GM18870 (cell line): ENCODE results near the gene UCK1.

ENCODE experiments used
- ATAC-seq: cut with Tn5 transposase; IDR thresholded peaks from one replicate; pipeline ENCODE4 v1.9.1; 2021; ENCODE audit warnings: moderate library complexity; ENCODE audit not compliant: unreplicated experiment

UCK1 gene

DNA sequence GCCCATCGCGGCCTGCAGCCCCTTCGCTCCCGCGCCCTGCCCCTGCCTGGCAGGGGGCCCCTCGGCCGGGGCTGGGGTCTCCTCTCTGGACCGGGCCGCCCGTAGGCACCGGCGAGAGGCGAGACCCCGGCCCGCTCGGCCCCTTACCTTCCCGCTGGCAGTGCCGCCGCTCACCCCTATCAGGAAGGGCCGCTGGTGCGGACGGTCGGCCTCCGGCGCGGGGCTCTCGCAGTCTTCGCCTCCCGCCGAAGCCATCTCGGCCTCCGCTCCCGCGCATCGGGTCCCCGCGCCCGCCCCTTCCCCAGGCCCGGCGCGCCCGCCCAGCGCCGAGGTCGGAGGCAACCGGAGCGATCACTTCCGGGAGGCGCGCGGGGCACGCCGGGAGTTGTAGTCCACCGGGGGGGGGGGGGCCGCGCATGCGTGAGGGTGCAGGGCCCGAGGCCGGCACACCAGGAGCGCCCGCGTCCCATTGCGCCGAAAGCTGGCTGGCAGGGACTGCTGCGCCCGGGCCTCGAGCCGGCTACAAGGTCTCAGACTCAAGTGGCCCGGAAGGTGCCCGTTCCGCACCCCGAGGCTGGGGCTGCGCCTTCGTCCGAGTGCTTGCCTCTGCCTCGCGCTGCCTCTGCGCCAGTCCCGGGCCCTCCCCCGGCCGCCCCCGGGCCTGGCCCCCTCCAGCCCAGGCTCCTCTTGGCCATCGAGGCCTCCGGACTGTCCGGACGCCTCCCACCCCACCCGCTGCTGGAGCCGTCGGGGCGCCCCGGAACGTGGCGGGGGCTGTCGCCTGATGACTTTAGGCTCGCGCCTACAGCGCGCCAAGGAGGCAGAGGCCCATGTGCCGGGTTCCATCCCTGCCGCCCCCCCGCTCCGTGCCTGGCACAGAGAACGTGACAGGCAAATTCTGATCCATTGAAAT, at the start of gene UCK1:
Gene UCK1, minus strand, starts transcription at position 344 of the 913 bp plus-strand sequence. Its CDS starts 89 bp downstream, at position 255.
- ATAC-seq = peak; percentile 60

DNA sequence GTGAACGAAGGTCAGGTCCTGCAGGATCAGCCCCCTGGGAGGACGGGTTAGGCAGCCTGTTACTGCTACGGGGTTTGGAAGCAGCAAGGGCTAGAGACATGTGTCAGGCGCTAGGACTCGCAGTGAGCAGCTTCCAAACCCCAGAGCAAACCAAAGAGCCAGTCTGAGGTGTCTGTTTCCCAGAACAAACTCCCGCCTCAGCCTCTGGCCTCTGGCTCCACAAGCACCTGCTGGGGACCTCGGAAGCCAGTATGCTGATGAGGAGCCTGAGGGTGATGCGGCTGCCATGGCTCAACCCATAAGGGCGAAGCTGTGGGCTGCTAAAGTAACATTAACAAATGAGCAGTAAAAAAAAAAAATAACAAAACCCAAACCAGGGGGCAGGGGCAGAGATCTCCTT, 49.3 kb upstream of the UCK1 start:
- ATAC-seq = no peak

DNA sequence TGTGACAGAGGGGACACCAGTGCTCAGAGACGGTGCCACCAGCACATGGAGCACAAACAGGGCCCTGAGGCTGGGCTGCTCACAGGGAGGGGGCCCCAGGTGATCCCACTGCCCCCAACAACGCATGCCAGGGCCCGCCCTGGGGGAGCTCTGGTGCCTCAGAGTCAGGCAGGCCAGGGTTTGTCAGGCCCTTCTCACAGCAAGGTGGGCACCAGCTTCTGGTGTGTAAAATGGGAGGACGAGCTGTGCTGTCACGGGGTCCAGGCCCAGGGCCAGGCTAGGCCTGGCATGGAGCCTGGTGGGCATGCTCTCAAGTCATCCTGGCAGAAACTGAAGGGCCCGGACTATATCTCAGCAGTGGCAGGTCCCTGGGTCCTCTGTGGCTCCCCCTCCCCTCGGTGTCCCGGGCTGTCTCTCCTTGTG, 48.7 kb upstream of the UCK1 start:
- ATAC-seq = no peak

DNA sequence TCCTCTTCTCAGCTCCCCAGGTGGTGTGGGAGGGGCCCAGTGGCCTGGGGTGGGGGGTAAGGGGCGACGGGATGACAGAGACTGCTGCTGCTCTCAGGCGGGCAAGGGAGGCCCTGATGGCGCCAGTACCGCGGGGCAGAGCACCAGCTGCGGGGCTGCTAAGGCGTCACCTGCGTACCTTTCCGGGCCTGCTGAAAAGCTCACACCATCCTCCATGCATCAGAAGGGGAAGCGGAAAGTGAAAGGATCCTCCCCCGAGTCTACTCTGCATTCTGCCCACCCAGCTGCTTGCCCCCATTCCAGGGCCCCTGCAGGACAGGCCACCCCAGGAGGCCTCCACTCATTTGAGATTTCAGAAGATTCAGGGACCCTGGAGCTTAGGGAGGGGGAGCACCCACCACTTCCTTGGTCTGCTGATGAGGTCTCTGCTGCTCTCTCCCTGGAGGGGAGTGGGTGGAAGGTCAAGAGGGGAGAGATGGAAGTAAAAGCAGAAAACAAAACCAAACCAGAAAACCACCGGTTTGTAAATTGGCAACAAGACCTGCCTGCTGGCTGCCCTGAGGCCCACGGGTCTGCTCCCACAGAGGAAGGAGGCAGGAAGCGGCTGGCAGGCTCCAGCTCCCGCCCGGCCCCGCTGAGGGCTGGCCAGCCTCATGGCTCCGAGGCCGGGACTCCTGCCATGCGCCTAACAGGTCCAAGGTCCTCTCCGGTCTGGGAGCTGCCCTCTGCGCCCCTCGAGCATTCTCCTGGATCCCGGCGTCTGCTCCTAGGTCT, 47.9 kb upstream of the UCK1 start:
- no peak for ATAC-seq

DNA sequence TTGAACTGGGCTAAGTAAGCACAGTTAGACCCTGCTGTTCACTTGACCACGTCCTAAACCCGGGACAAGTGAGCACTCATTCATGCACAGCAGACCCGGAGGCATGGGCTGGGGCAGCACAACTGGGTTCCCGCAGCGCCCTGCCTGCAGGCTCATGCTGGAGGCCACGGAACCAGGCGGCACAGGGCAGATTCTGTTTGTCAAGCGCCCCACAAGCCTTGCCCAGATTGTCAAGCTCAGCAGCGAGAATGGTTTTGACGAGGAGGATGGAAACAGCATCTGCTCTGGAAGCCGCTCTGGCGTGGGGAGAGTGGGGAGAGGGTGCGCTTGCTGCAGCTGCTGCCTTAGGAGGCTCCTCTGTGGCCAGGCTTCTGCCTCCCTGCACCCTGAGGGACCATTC, 47.0 kb upstream of the UCK1 start:
- ATAC-seq = no peak

DNA sequence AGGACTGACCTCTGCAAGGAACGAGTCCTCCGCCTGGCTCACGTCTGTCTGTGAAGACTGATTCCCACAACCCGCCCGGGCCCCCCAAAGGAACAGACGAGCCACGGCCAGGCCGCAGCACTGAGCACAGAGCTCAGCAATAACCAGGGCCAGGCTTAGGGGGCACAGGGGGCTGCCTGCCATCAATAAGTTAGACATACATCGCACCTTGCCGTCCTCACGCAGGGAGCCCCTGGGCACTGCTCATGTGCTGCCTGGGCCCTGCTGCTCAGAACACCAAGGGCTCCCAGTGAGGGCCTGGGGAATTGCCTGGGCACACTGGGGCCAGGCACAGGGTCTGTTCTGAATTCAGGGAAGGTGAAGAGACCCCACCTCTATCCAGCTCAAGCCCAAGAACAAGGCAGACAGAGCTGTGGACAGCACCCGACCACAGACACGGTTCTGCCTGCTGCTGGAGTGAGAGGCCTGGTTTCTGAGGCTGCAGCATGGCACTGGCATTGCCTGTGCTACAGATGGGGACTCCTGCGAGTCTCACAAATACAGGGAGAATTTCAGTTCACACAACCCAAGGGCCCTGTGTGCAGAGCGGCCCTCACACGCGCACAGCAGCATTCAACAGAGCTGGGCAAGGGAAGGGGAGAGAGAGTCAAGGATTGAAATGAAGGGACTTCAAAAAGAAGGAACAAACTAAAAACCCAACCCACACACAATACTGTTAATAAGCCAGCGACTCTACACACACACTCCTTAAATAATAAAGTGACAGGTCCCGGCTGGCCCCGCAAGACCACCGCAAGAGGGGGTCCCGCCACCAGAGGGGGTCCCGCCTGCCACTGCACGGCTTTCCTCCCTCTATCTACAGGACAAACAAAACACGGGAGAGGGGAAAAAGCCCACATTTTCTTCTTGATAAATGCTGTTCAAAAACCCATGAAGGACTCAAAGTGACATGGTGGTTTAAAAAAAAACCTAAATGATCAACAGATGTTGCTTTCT, 46.2 kb upstream of the UCK1 start:
- no peak for ATAC-seq

DNA sequence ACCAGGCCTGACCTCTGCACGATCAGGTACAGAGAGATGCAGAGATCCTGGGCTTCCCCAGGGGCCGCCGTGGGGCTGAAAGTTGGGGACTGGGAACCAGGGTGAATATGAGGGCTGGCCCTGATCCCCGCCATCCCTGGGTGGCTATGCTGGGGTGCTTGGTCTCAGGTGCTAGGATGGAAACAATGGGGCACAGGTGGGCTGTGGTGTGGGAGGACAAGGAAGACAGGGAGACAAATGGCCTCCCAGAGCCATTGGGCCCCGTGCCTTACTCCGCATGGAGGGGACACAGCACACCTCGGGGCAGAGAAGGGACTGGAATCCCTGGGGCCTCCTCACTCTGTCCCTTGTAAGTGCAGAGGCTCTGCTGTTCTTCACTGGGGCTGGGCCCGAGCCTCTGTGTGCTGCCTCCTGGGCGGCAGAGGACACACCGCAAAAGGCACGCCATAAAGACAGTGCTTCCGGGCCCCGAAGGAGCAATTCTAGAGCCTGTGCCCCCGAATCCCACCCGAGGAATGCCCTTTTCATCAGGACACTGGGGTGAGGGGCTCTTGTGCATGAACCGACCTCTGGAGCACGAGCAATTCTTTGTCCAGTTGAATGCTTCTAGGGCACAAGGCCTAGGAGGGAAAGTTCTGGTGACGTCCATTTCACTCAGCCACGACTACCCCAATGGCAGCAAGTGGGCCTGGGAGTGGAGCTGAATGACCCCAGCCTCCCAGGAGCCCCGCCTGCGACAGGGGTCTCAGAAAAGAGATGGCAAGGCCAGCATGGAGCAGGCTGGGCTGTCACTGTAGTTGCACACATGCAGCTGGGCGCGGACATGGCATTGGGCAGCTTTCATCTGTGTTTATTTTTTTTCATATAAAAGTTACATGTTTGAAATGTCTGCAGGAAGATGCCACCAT, 45.1 kb upstream of the UCK1 start:
- no peak for ATAC-seq

DNA sequence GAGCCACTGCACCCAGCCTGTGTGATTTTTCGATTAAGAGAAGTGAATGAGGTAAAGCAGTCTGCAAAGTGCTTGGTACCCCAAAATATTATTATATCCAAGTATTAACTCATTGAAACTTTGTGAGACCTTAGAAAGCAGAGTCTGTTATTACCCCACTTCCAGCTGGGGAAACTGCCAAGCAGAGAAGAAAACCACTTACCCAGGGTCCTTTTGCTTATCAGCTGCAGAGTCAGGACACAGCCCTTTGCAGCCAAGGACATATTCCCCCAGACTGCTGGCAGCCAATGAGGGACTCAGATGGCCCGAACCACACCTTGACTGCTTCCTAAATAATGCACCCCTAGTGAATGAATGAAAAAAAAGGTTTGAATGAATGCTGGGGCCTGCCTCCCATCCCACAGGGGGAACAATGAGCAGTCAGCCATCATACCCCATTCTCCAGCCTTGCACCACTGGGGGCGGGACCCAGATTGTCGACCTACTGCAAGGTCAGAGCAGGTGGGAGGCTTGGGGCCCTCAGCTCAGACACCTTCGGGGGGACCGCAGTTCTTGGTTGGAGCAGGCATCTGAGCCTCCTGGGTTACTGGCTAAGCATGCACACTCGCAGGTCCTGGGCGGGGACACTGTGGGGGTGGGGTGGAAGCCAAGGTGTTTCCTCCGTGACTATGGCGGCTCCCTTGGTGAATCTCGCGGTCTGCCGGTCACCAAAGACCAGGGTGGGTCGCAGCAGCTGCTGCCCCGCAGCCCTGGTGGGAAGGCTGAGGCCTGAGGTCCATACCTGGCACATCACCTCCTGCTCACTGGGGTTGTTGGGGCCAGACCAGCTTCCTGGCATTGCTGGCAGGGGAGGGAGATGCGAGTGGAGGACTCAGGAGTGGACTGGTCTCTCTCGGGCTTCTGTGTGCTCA, 43.9 kb upstream of the UCK1 start:
- ATAC-seq = no peak

DNA sequence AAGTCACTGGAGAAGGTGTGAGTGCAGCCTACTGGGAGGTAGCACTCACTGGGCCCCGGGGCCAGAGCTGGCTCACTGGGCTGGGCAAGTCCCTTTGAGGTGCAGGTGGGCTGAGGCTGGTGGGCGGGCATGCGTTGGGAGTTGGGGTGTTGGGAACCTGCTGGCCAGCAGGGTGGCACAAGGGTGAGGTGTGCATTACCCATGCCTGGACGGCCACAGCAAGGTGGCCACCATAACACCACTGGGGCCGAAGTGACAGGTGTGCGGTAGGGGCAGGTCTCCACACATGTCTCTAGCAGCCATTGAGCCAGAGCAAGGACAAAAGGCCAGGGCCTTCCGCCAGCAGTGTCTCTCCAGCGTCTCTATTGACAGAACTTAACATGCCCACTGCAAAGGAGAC, 36.8 kb upstream of the UCK1 start:
- ATAC-seq = no peak

DNA sequence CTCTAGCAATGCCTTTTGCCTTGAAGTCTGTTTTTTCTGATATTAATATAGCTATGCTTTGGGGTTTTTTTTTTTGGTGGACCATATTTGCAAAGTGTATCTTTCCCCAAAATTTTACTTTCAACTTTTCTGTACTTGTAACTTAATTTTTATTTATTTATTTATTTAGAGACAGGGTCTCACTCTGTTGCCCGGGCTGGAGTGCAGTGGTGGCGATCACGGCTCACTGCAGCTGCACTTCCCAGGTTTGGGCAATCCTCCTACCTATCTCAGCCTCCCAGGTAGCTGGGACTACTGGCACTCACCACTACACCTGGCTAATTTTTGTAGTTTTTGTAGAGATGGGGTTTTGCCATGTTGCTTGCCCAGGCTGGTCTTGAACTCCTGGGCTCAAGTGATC, 35.1 kb upstream of the UCK1 start:
- ATAC-seq = no peak

DNA sequence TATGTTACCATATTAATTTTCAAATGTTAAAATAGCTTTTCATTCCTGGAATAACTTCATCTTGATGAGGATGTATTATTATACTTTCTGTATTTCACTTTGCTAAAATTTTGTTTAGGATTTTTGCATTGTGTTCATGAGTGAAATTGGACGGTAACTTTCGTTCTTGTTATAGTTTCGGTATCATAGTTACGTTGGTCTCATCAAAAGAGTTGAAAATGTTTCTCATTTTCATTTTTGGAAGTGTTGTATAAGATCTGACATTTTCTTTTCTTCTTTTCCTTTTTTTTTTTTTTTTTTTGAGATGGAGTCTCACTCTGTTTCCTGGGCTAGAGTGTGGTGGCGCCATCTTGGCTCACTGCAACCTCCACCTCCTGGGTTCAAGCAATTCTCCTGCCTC, 34.3 kb upstream of the UCK1 start:
- ATAC-seq = no peak

DNA sequence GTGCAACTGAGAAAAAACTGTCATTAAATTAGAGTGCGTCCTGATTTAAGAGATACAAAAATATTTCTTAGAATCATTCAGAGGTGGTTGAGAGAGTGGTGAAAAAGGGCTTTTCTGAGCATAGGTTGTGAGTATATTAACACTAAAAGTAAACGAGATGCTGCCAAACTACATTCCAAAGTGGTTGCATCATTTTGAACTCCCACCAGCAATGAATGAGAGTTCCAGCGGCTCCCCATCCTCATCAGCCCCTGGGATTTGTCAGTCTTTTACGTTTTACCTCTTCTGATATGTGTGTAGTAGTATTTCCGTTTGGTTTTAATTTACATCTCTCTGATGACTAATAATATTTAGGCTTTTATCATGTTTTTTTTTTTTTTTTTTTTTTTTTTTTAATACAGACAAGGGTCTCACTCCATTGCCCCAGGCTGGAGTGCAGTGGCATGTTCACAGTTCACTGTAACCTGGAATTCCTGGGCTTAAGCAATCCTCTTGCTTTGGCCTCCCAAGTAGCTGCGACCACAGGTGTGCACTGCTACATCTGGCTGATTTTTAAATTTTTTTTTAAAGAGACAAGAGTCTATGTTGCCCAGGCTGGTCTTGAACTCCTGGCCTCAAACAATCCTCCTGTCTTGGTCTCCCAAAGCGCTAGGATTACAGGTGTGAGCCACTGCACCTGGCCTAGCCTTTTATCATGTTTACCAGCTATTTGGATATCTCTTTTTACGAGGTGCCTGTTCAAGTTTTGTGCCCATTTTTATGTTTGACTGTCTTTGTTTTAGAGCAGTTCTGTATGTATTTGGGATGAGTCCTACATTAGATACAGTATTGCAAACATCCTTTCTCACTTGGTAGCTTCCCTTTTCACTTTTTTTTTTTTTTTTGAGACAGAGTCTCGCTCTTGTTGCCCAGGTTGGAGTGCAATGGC, 31.2 kb upstream of the UCK1 start:
- ATAC-seq = no peak

DNA sequence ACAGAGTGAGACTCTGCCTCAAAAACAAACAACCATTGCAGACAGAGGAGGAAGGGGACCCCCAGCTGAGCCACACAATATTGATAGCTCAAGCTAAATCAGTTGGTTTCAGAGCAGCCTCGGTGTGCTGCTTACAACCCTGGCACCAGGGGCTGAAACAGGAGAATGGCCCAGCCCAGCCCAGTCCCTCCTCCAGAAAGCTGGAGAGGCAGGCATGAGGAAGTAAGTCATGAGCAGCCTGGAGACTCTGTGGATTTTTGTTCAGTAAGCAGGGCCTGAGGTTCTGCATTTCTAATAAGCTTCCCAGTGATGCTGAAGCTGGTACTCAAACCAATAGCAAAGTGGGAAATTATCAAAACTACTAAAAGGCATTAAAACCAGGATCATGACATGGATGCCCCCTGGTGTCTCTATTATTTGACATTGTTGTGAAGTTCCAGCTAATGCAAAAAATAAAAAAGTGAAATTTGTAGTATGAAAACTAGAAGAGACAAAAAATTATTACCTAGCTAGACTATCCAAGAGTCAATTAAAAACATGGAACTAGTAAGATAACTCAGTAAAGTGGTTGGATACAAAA, 28.4 kb upstream of the UCK1 start:
- no peak for ATAC-seq

DNA sequence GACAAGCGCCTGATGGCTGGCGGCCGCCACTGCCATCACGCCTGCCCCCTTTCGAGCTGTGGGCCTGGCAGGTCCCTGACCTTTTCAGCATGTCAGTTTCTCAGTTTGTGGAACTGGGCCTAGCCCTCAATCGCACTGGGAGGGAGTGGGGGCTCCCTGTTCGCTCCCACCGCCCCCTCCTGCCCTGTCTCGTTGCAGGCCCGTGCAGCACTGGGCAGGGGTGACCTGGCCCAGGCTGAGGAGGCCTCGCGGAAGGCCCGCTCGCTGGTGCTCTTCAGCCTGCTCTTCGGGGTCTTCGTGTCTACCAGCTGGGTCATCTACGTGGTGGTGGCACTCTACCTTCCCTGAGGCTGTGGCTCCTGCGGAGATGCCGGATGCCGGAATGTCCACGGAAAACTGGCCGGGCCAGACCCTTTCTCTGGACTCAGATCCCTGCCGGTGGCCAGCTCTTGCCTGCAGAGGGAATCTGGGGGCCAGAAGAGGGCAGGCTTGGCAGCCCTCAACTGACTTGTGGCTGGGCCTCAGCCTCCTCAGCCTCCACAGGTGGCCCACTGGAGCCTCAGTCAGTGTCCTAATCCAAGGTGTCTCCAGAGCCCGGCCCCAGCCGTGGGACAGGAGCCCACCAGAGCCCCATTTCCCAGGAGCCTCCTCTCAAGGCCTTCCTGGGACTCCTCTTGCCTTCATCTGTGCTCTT, 26.9 kb upstream of the UCK1 start:
- no peak for ATAC-seq

DNA sequence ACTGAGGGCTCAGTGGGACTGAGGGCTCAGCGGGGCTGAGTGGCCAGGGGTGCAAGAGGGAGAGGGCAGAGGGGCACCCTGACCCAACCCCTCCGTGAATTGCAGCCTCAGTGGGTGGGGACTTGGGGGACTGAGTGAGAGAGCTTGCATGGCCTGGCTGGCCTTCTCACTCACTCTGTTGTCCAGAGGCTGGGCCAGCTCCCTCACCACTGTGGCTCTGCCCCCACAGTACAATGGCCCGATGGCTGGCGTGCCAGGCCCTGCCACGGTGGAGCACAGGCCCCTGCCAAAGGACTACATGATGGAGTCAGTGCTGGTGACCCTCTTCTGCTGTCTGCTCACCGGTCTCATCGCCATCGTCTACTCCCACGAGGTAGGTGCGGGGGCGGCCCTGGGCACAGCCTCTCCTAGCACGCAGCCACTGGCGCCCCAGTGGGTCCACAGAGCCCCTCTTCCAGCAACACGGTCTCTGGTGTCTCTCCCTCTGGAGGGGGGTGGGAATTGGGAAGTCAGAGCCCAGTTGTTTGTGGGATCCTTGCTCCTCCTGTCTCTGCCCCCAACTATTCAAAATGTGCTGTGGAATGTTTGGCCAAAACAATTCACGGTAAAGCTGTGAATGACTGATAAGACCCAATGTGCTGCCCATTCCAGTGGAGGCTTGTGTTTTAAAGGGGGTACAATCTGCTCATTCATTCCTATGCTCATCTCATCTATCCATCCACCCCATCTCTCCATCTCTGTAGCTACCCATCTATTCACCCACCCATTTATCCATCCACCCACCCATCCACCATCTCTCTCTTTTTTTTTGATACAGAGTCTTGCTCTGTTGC, 25.0 kb upstream of the UCK1 start:
- ATAC-seq = no peak

DNA sequence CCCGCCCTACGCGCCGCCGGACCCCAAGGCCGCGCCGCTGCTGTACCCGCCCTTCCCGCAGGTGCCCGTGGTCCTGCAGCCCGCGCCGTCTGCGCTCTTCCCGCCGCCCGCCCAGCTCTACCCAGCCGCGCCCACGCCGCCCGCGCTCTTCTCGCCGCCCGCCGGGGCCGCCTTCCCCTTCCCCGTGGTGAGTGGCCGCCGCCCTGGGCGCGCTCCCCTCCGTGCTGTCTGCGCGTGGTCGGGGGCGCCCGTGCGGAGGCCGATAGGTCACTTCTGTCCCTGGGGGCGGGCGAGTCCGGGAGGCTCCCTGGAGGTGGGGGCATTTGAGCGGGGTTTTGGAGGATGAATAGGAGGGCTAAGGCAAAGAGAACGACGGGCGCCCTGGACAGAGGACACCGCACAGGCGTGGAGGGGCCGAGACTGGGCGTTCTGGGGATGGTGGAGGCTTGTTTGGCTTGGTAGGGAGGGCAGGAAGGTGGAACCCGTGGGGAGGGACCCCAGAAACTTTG, 23.8 kb upstream of the UCK1 start:
- ATAC-seq = no peak
